GDM1 (cell line): ENCODE results near the gene DMAC2.
"Not testable (repeated sequence)": the region's sequence is repeated elsewhere in the genome, so short reads cannot be mapped to it uniquely, and the experiment has no call there.

Experiments used
- DNase-seq: peaks from one replicate; lab custom pipeline; 2025; lab: John Stamatoyannopoulos, UW

Gene DMAC2

GRCh38 chr19:41442473-41443355, 3.0 kb upstream of the DMAC2 start, which contains the start of gene ERICH4:
Gene ERICH4 (plus strand): TSS chr19:41443156. CDS start chr19:41443170, 14 bp downstream.
- DNase-seq, result no peak

- DNase-seq, result no peak
Measured at GRCh38 chr19:41441321-41441945, 1.7 kb upstream of the DMAC2 start.

GRCh38 chr19:41437944-41438574, 1.7 kb downstream of the DMAC2 start:
- DNase-seq, result no peak

GRCh38 chr19:41436674-41436951, 3.1 kb downstream of the DMAC2 start:
- no peak for DNase-seq

- no peak for DNase-seq
Measured at GRCh38 chr19:41435936-41436673, 3.6 kb downstream of the DMAC2 start.

GRCh38 chr19:41435376-41435775, 4.3 kb downstream of the DMAC2 start:
- not testable (repeated sequence) for DNase-seq

GRCh38 chr19:41434450-41434849, 5.3 kb downstream of the DMAC2 start:
- no peak for DNase-seq

GRCh38 chr19:41433171-41433570, 6.5 kb downstream of the DMAC2 start:
- DNase-seq, result no peak

GRCh38 chr19:41431426-41432386, 8.0 kb downstream of the DMAC2 start:
- DNase-seq, result peak; percentile 44

GRCh38 chr19:41430922-41431321, 8.8 kb downstream of the DMAC2 start:
- DNase-seq, result no peak

- no peak for DNase-seq
Measured at GRCh38 chr19:41428481-41428859, 11.2 kb downstream of the DMAC2 start.

GRCh38 chr19:41427647-41428480, 11.8 kb downstream of the DMAC2 start:
- no peak for DNase-seq

GRCh38 chr19:41426952-41427646, 12.6 kb downstream of the DMAC2 start, which contains the start of gene B3GNT8:
Gene B3GNT8 (minus strand): TSS chr19:41427374. CDS start chr19:41426778, 596 bp downstream.
- DNase-seq, result no peak

GRCh38 chr19:41426116-41426841, 13.4 kb downstream of the DMAC2 start:
- DNase-seq, result no peak

- no peak for DNase-seq
Measured at GRCh38 chr19:41425174-41426115, 14.3 kb downstream of the DMAC2 start.

- DNase-seq, result no peak
Measured at GRCh38 chr19:41424335-41425173, 15.2 kb downstream of the DMAC2 start.

- no peak for DNase-seq
Measured at GRCh38 chr19:41422955-41423354, 16.8 kb downstream of the DMAC2 start.
